ENCODE measurements around the gene SYS1.
"Not testable (repeated sequence)": the region's sequence is repeated elsewhere in the genome, so short reads cannot be mapped to it uniquely, and the experiment has no call there.

SYS1 gene

DNA sequence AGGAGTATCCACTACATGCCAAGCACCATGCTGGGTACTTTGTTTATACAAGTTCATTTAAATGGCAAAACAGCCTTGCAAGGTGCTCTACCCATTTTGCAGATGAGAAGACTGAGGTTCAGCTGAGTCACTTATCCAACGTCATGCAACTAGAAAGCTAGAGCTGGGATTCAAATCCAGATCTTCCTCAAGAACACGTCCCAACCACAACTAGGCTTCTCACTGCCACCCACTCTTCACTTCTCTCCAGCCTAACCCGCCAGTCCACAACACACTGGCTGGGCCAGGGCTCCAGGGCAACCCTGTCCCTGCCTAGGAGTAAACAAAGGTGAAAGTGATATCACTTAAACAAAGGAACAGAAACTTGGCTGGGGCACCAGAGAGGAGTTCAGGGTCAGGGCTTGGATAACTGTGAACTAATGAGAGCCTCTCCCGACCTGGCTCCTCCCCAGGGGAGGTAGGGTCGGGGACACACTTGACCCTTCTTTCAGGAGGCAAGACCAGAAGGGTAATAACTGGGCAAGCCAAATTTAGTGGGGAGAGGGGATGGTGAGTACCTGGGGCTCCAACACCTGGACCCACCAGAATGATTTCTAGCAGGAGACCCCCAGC lies 22.6 kb upstream of the SYS1 start:
- DNase-seq (ENCODE audit: low read depth): no peak

- no peak for DNase-seq (ENCODE audit: low read depth)
These were observed 22.0 kb upstream of the SYS1 start for GRCh38 chr20:45340951-45341350.

- no peak for DNase-seq (ENCODE audit: low read depth)
These were observed 21.4 kb upstream of the SYS1 start for GRCh38 chr20:45341579-45341938.

GRCh38 chr20:45341939-45342854 lies 20.8 kb upstream of the SYS1 start:
- no peak for DNase-seq (ENCODE audit: low read depth)

- no peak for DNase-seq (ENCODE audit: low read depth)
These were observed 20.0 kb upstream of the SYS1 start for GRCh38 chr20:45342855-45343531.

DNA sequence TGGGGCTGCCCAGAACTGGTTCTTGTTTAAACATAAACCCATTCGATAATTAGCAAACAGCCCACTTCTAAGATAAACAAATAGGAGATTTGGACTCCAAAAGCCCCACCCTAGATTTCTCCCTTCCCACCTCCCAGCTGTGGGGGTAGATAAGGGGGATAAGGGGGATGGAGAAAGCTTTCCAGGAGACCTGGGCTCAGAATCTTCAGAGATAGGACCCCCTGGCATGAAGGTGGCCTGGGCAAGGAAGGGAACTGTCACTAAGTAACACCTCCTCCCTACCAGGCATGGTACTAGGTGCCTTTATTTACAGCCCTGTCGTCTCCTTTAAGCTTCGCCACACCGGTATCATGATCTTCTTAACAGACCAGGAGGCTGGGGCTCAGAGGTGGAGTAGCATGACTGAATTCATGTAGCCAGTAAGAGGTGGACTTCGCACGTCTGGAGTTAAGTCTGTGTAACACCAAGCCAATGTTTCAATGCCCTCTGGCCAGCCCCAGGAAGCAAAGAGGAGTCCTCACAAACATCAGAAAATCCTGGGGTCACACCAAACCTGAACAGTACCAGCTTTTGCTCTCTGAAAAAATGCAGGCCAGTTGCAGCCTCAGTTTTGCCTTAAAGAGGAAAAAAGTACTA lies 19.3 kb upstream of the SYS1 start:
- no peak for DNase-seq (ENCODE audit: low read depth)

DNA sequence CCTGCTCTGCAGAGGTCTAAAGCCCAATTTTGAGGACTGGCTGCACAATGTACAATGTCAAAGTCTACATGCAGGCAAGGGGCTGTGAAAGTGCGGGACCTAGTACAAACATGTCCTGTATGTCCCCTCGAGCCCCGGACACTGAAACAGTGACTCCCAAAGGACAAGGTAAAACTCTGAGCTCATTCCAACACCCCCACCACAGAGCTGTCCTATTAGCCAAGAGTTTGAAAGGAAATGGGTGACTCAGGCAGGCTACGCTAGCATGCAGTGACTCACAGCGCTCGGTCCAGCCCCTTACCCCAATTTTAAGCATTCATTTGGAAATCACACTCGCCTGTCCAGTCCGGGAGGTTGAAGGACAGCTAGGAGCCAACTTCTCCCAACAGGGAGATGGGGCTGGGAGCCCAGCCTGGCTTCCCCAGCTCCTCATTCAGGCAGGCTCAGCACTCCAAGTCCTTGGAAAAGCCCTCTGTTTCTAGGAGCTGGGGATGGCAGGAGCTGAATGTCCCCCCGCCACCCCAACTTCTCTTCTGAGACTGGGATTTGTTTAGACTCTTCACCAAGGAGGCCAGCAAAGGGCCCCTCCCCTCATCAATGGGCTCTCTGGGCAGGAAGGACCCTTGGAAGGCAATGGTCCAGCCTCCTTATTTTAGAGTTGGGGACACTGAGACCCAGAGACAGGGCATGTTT lies 18.6 kb upstream of the SYS1 start:
- DNase-seq (ENCODE audit: low read depth): no peak

DNA sequence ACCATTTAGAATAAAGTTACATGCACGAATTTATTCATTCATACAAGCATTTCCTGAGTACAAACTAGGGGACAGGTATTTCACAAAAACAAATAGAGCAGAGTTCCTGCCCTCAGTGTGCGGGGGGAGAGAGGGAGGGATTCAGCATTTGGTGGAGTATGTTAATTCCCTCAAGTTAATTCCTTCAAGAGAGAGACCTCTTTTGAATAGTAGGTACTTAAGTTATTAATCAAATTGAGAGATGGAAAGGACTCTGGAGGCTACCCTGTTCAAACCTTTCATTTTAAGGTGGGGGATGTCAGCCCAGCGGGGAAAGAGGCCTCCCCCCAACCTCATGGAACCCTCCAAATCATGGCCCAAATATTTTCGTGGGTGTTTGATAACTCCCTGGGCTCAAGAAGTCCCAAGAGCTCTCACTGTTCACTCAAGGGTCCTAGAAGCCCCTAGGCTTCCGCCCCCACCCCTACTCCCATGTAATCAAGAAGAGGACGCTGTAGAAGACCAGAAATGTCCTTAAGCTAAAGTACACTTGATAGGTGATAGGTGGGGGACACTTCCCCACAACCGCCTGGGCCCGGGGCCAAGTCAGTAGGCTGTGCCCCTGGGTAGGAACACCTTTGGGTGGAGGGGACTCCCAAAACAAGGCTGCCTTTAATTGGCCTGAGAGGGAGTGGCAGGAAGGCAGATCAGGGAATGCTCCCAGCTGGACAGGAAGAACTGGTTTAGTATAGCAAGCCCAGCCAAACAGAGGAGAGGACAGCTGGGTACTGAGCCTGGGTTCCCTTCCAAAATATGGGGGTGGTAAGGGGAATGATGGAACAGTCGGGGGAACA lies 17.6 kb upstream of the SYS1 start:
- no peak for DNase-seq (ENCODE audit: low read depth)

DNA sequence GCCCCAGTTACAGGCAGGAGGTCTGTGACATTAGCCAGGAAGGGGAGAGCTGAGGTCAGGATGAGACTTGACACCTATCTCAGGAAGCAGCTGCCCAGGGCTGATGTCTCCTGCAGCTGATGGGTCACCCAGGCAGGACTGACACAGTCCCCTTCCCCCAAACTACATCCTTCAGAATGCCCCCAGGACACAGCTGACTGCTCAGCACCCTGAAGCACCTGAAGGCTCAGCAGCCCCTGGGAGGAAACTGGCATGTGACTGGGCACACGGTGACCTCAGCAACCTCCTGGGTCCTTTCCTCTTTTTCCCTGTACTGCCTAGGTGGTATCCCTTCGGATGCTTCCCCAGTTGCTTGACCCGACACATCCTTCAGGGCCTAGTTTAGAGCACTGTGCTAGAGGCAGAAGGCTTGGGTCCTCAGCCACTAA lies 16.7 kb upstream of the SYS1 start:
- no peak for DNase-seq (ENCODE audit: low read depth)

DNA sequence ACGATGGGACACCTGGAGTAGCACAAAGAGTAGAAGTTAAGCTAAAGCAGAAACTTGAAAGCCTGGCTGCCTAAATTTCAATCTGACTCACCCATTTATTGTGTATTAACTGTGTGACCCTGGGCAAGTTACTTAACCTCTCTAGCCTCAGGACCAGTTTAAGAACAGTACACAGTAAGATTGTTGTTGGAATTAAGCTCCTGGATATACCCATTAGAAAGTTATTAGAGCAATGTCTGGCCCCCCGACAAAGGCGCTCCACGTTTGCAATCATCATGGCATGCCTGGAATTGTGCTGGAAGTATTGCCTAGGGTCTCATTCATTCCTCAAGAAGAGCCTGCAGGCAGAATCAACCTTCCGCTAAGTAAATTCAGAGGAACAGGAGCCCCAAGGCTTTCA lies 16.1 kb upstream of the SYS1 start:
- no peak for DNase-seq (ENCODE audit: low read depth)

GRCh38 chr20:45347297-45347935 lies 15.5 kb upstream of the SYS1 start:
- no peak for DNase-seq (ENCODE audit: low read depth)

DNA sequence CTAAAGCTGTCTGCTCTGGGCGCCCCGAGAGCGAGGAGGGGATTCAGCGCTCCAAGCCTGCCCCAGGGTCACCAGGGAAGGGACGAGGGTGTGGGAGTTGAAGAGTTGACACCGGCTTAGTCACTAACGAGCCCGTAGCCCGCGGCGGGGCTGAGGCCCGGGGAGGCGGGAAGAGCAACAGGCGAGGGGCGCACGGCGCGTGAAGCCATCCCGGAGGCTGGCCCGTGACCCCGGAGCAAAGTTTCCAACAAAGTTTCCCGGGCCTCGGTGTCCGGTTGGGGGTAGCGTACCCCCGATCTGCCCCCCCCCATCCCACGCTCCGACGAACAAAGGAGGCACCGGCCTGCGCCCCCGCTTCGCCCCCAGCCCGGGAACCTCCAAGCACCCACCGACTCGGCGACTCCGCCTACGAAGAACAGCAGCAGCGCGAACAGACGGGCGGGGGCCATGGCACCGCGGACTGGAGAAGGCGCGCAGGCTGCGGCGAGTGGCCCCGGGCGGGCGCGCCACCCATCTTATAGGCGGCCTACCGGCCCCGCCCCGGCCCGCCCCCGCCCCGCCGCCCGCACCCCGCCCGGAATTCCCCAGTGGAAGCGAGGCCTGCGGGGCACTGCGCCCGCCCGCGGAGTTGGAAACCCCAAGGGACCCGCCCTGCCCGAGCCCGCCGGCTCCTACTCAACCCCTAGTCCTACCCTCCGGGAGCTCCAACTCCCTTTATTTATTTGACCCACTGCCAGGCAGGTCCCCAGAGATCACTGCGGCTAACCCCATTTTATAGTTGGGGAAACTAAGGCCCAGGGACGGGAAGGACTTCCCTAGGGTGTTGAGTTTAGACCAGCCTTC lies 14.8 kb upstream of the SYS1 start, which contains the start of gene SDC4:
Gene SDC4 (minus strand): TSS at position 489 of the 843 bp plus-strand sequence. CDS start 40 bp downstream, at position 449.
- peak; percentile 46 for DNase-seq (ENCODE audit: low read depth)

- no peak for DNase-seq (ENCODE audit: low read depth)
These were observed 12.7 kb upstream of the SYS1 start for GRCh38 chr20:45350217-45350616.

- not testable (repeated sequence) for DNase-seq (ENCODE audit: low read depth)
These were observed 12.2 kb upstream of the SYS1 start for GRCh38 chr20:45350795-45351194.

DNA sequence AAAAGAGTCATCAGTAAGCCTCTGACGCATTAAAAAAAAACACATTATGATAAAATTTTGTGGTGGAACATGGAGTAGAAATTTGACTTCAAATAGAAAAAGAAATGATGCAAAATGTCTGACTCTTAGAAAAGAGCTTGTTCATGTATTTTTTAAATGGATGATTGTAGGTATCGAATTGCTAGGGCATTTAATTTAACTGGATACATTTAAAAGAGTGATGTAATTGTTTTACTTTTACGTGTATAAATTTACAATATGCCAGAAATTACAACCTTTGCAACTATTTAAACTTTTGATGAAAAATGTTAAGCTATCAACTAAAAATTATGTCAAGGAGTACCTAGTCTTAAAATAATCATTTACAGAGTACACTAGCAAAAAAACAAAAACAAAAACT lies 10.2 kb upstream of the SYS1 start:
- no peak for DNase-seq (ENCODE audit: low read depth)

DNA sequence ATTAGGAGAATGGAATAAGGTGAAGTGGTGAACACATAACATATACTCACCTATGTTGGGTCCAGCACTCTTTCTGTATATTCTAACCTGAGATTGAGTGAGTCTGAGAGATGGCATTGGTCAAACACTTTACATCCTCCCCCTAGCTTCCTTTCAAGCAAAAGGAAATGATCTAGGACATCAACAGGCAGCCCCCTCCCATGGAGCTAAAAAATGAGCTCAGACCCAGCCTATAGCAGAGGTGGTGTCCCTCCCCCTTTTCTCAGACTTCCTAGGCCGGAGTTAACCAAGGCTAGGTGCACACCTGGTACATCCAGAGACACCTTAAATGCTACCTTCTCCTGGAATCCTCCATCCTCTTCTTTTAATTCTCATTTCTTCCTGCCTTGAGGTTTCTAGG lies 9.2 kb upstream of the SYS1 start:
- DNase-seq (ENCODE audit: low read depth): no peak

DNA sequence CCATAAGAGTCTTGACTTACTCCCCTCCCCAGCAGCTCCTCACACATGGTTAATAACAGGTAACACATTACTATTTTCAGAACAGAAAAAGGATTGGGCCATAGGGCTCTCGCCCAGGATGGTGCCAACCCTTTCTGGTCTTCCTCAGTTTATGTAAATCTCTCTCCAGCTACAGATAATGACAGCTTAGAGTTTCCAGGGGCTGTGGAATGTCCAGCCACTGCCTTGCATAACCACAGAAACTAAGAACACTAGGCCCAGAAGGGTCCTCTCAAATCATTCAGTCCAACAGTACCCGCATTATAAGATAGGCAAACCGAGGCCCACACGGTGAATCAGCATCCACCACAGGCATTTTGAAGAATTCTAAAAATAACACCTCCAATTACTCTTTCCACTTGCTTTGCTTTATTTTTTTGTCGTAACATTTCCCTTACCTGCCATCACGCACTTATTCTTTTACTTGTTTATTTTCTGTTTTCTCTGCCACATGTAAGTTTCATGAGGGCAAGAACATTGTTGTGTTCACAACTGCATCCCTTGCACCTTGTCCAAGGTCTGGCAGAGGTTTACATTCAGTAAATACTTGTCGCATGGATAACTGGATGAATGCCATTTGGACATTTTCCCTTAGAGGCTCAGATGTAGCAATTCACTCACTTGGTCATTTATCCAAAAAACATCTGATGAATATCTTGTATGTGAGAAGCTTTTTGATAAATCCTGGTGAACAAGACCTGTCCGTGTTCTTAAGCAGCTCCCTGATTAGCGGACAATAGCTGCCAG lies 8.3 kb upstream of the SYS1 start:
- DNase-seq (ENCODE audit: low read depth): no peak

- DNase-seq (ENCODE audit: low read depth): no peak
These were observed 7.5 kb upstream of the SYS1 start for GRCh38 chr20:45355209-45356084.

Measured in stimulated activated CD8-positive, alpha-beta memory T cell treated with anti-CD3 and anti-CD28 coated beads, Interleukin-15, amount 100 ng/mL, for 24 hours (primary cell).